ENCODE data around the gene OR10J5.

The OR10J5 gene

GRCh38 chr1:159535907-159536306, at the start of gene OR10J5:
Gene OR10J5 (minus strand): TSS chr1:159536007. CDS start chr1:159536007, 0 bp downstream.
- Histone ChIP-seq H3K4me3 (ENCODE audit: low read depth in 1 of 5, low read length in 5 of 5) (no peak within 1 kb of the TSS), H3K4me1 (ENCODE audit: control insufficient read depth in 5 of 5, insufficient read depth in 5 of 5, low read length in 5 of 5) (no peaks in the 10 kb centered on the region), H3K27ac (ENCODE audit: low read depth, low read length) (no peak within 1 kb of the TSS), H3K9ac (ENCODE audit: low read length in 5 of 5) (no peak within 1 kb of the TSS), H3K27me3 (ENCODE audit: control insufficient read depth in 5 of 5, insufficient read depth in 4 of 5, low read length in 5 of 5) (no peaks in the 10 kb centered on the region), H3K36me3 (ENCODE audit: control insufficient read depth in 5 of 5, insufficient read depth in 5 of 5, low read length in 5 of 5) (no peaks in the 10 kb centered on the region), H3K9me3 (ENCODE audit: control insufficient read depth in 5 of 5, low read length in 5 of 5) (peaks cover 0 to 4% (median 0%) of the 10 kb centered on the region in 5 donors)

GRCh38 chr1:159584536-159584935, 48.7 kb upstream of the OR10J5 start:
- no peak overlapping the region for H3K4me3 ChIP-seq (ENCODE audit: low read depth in 1 of 5, low read length in 5 of 5)
- no peaks in the 10 kb centered on the region for H3K4me1 ChIP-seq (ENCODE audit: control insufficient read depth in 5 of 5, insufficient read depth in 5 of 5, low read length in 5 of 5)
- no peak overlapping the region for H3K27ac ChIP-seq (ENCODE audit: low read depth, low read length)
- H3K36me3 ChIP-seq (ENCODE audit: control insufficient read depth in 5 of 5, insufficient read depth in 5 of 5, low read length in 5 of 5), result no peaks in the 10 kb centered on the region
- H3K9me3 ChIP-seq (ENCODE audit: control insufficient read depth in 5 of 5, low read length in 5 of 5), result no peaks in the 10 kb centered on the region
- no peak overlapping the region for H3K9ac ChIP-seq (ENCODE audit: low read length in 5 of 5)
- no peaks in the 10 kb centered on the region for H3K27me3 ChIP-seq (ENCODE audit: control insufficient read depth in 5 of 5, insufficient read depth in 4 of 5, low read length in 5 of 5)

GRCh38 chr1:159581422-159581821, 45.6 kb upstream of the OR10J5 start:
- Histone ChIP-seq H3K4me3 (ENCODE audit: low read depth in 1 of 5, low read length in 5 of 5) (no peak overlapping the region), H3K9me3 (ENCODE audit: control insufficient read depth in 5 of 5, low read length in 5 of 5) (no peaks in the 10 kb centered on the region), H3K4me1 (ENCODE audit: control insufficient read depth in 5 of 5, insufficient read depth in 5 of 5, low read length in 5 of 5) (no peaks in the 10 kb centered on the region), H3K9ac (ENCODE audit: low read length in 5 of 5) (no peak overlapping the region), H3K27me3 (ENCODE audit: control insufficient read depth in 5 of 5, insufficient read depth in 4 of 5, low read length in 5 of 5) (no peaks in the 10 kb centered on the region), H3K27ac (ENCODE audit: low read depth, low read length) (no peak overlapping the region), H3K36me3 (ENCODE audit: control insufficient read depth in 5 of 5, insufficient read depth in 5 of 5, low read length in 5 of 5) (no peaks in the 10 kb centered on the region)

- no peaks in the 10 kb centered on the region for H3K9me3 ChIP-seq (ENCODE audit: control insufficient read depth in 5 of 5, low read length in 5 of 5)
- H3K9ac ChIP-seq (ENCODE audit: low read length in 5 of 5), result no peak overlapping the region
- no peaks in the 10 kb centered on the region for H3K36me3 ChIP-seq (ENCODE audit: control insufficient read depth in 5 of 5, insufficient read depth in 5 of 5, low read length in 5 of 5)
- H3K4me1 ChIP-seq (ENCODE audit: control insufficient read depth in 5 of 5, insufficient read depth in 5 of 5, low read length in 5 of 5), result no peaks in the 10 kb centered on the region
- H3K4me3 ChIP-seq (ENCODE audit: low read depth in 1 of 5, low read length in 5 of 5), result no peak overlapping the region
- no peaks in the 10 kb centered on the region for H3K27me3 ChIP-seq (ENCODE audit: control insufficient read depth in 5 of 5, insufficient read depth in 4 of 5, low read length in 5 of 5)
- no peak overlapping the region for H3K27ac ChIP-seq (ENCODE audit: low read depth, low read length)
These were observed 44.5 kb upstream of the OR10J5 start for GRCh38 chr1:159580340-159580739.

- no peaks in the 10 kb centered on the region for H3K27me3 ChIP-seq (ENCODE audit: control insufficient read depth in 5 of 5, insufficient read depth in 4 of 5, low read length in 5 of 5)
- no peaks in the 10 kb centered on the region for H3K4me1 ChIP-seq (ENCODE audit: control insufficient read depth in 5 of 5, insufficient read depth in 5 of 5, low read length in 5 of 5)
- no peaks in the 10 kb centered on the region for H3K9me3 ChIP-seq (ENCODE audit: control insufficient read depth in 5 of 5, low read length in 5 of 5)
- no peaks in the 10 kb centered on the region for H3K36me3 ChIP-seq (ENCODE audit: control insufficient read depth in 5 of 5, insufficient read depth in 5 of 5, low read length in 5 of 5)
- H3K4me3 ChIP-seq (ENCODE audit: low read depth in 1 of 5, low read length in 5 of 5), result no peak overlapping the region
- no peak overlapping the region for H3K27ac ChIP-seq (ENCODE audit: low read depth, low read length)
- H3K9ac ChIP-seq (ENCODE audit: low read length in 5 of 5), result no peak overlapping the region
These were observed 41.6 kb upstream of the OR10J5 start for GRCh38 chr1:159577446-159577845.

GRCh38 chr1:159562680-159563079, 26.9 kb upstream of the OR10J5 start:
- Histone ChIP-seq H3K9me3 (ENCODE audit: control insufficient read depth in 5 of 5, low read length in 5 of 5) (peaks cover 2 to 7% (median 5%) of the 10 kb centered on the region in 5 donors), H3K27me3 (ENCODE audit: control insufficient read depth in 5 of 5, insufficient read depth in 4 of 5, low read length in 5 of 5) (no peaks in the 10 kb centered on the region), H3K4me3 (ENCODE audit: low read depth in 1 of 5, low read length in 5 of 5) (no peak overlapping the region), H3K27ac (ENCODE audit: low read depth, low read length) (no peak overlapping the region), H3K36me3 (ENCODE audit: control insufficient read depth in 5 of 5, insufficient read depth in 5 of 5, low read length in 5 of 5) (no peaks in the 10 kb centered on the region), H3K9ac (ENCODE audit: low read length in 5 of 5) (no peak overlapping the region), H3K4me1 (ENCODE audit: control insufficient read depth in 5 of 5, insufficient read depth in 5 of 5, low read length in 5 of 5) (no peaks in the 10 kb centered on the region)

- Histone ChIP-seq H3K4me1 (ENCODE audit: control insufficient read depth in 5 of 5, insufficient read depth in 5 of 5, low read length in 5 of 5) (no peaks in the 10 kb centered on the region), H3K9me3 (ENCODE audit: control insufficient read depth in 5 of 5, low read length in 5 of 5) (peaks cover 2 to 7% (median 5%) of the 10 kb centered on the region in 5 donors), H3K36me3 (ENCODE audit: control insufficient read depth in 5 of 5, insufficient read depth in 5 of 5, low read length in 5 of 5) (no peaks in the 10 kb centered on the region), H3K27ac (ENCODE audit: low read depth, low read length) (no peak overlapping the region), H3K9ac (ENCODE audit: low read length in 5 of 5) (no peak overlapping the region), H3K27me3 (ENCODE audit: control insufficient read depth in 5 of 5, insufficient read depth in 4 of 5, low read length in 5 of 5) (no peaks in the 10 kb centered on the region), H3K4me3 (ENCODE audit: low read depth in 1 of 5, low read length in 5 of 5) (no peak overlapping the region)
These were observed 25.7 kb upstream of the OR10J5 start for GRCh38 chr1:159561497-159561896.

- H3K27ac ChIP-seq (ENCODE audit: low read depth, low read length), result no peak overlapping the region
- peaks cover 2 to 7% (median 5%) of the 10 kb centered on the region in 5 donors for H3K9me3 ChIP-seq (ENCODE audit: control insufficient read depth in 5 of 5, low read length in 5 of 5)
- H3K36me3 ChIP-seq (ENCODE audit: control insufficient read depth in 5 of 5, insufficient read depth in 5 of 5, low read length in 5 of 5), result no peaks in the 10 kb centered on the region
- H3K27me3 ChIP-seq (ENCODE audit: control insufficient read depth in 5 of 5, insufficient read depth in 4 of 5, low read length in 5 of 5), result no peaks in the 10 kb centered on the region
- no peak overlapping the region for H3K4me3 ChIP-seq (ENCODE audit: low read depth in 1 of 5, low read length in 5 of 5)
- no peaks in the 10 kb centered on the region for H3K4me1 ChIP-seq (ENCODE audit: control insufficient read depth in 5 of 5, insufficient read depth in 5 of 5, low read length in 5 of 5)
- H3K9ac ChIP-seq (ENCODE audit: low read length in 5 of 5), result no peak overlapping the region
These were observed 24.8 kb upstream of the OR10J5 start for GRCh38 chr1:159560599-159560998.

GRCh38 chr1:159556931-159557369, 21.1 kb upstream of the OR10J5 start:
- no peak overlapping the region for H3K27ac ChIP-seq (ENCODE audit: low read depth, low read length)

GRCh38 chr1:159554696-159555095, 18.9 kb upstream of the OR10J5 start:
- Histone ChIP-seq H3K27ac (ENCODE audit: low read depth, low read length) (no peak overlapping the region), H3K27me3 (ENCODE audit: control insufficient read depth in 5 of 5, insufficient read depth in 4 of 5, low read length in 5 of 5) (no peaks in the 10 kb centered on the region), H3K4me3 (ENCODE audit: low read depth in 1 of 5, low read length in 5 of 5) (no peak overlapping the region), H3K9ac (ENCODE audit: low read length in 5 of 5) (no peak overlapping the region), H3K9me3 (ENCODE audit: control insufficient read depth in 5 of 5, low read length in 5 of 5) (no peaks in the 10 kb centered on the region), H3K36me3 (ENCODE audit: control insufficient read depth in 5 of 5, insufficient read depth in 5 of 5, low read length in 5 of 5) (no peaks in the 10 kb centered on the region), H3K4me1 (ENCODE audit: control insufficient read depth in 5 of 5, insufficient read depth in 5 of 5, low read length in 5 of 5) (no peaks in the 10 kb centered on the region)

More at GRCh38 chr1:159556931-159557369, 21.1 kb upstream of the OR10J5 start:
- Histone ChIP-seq H3K9me3 (ENCODE audit: control insufficient read depth in 5 of 5, low read length in 5 of 5) (no peaks in the 10 kb centered on the region), H3K4me3 (ENCODE audit: low read depth in 1 of 5, low read length in 5 of 5) (no peak overlapping the region), H3K36me3 (ENCODE audit: control insufficient read depth in 5 of 5, insufficient read depth in 5 of 5, low read length in 5 of 5) (no peaks in the 10 kb centered on the region), H3K4me1 (ENCODE audit: control insufficient read depth in 5 of 5, insufficient read depth in 5 of 5, low read length in 5 of 5) (no peaks in the 10 kb centered on the region), H3K9ac (ENCODE audit: low read length in 5 of 5) (no peak overlapping the region), H3K27me3 (ENCODE audit: control insufficient read depth in 5 of 5, insufficient read depth in 4 of 5, low read length in 5 of 5) (no peaks in the 10 kb centered on the region)

GRCh38 chr1:159554261-159554660, 18.5 kb upstream of the OR10J5 start:
- Histone ChIP-seq H3K9me3 (ENCODE audit: control insufficient read depth in 5 of 5, low read length in 5 of 5) (no peaks in the 10 kb centered on the region), H3K27ac (ENCODE audit: low read depth, low read length) (no peak overlapping the region), H3K4me1 (ENCODE audit: control insufficient read depth in 5 of 5, insufficient read depth in 5 of 5, low read length in 5 of 5) (no peaks in the 10 kb centered on the region), H3K27me3 (ENCODE audit: control insufficient read depth in 5 of 5, insufficient read depth in 4 of 5, low read length in 5 of 5) (no peaks in the 10 kb centered on the region), H3K9ac (ENCODE audit: low read length in 5 of 5) (no peak overlapping the region), H3K4me3 (ENCODE audit: low read depth in 1 of 5, low read length in 5 of 5) (no peak overlapping the region), H3K36me3 (ENCODE audit: control insufficient read depth in 5 of 5, insufficient read depth in 5 of 5, low read length in 5 of 5) (no peaks in the 10 kb centered on the region)
